Effector memory CD8-positive, alpha-beta T cell (primary cell): ENCODE measurements around the gene PNPLA5.

Source experiments
- ATAC-seq: fragments of 150-1000 bp; cut with Tn5 transposase; replicated peaks from 2 replicates; pipeline ENCODE4 v1.10.0; 2021; ENCODE audit warnings: mild to moderate bottlenecking, moderate library complexity
- DNase-seq, 3 experiments: peaks; one replicate each; pipeline ENCODE4 v3.0.0; 2021
- H3K27ac Mint-ChIP-seq, 2 donors: one replicate each; pipeline ENCODE4 v1.8.0; 2022; ENCODE audit warnings: mild to moderate bottlenecking in 2 of 2, mixed read lengths in 2 of 2, moderate library complexity in 2 of 2
- H3K27me3 Mint-ChIP-seq, 2 donors: one replicate each; pipeline ENCODE4 v1.8.0; 2022; ENCODE audit warnings: mixed read lengths in 2 of 2
- H3K36me3 Mint-ChIP-seq: one replicate; pipeline ENCODE4 v1.8.0; 2022; ENCODE audit warnings: mild to moderate bottlenecking, moderate library complexity, mixed read lengths; ENCODE audit not compliant: insufficient read depth
- H3K4me1 Mint-ChIP-seq, 2 donors: one replicate each; pipeline ENCODE4 v1.8.0; 2022; ENCODE audit warnings: low read depth in 2 of 2, mixed read lengths in 2 of 2
- H3K4me3 Mint-ChIP-seq, 2 donors: one replicate each; pipeline ENCODE4 v1.8.0; 2022; ENCODE audit warnings: mild to moderate bottlenecking in 2 of 2, mixed read lengths in 2 of 2, moderate library complexity in 2 of 2
- H3K9me3 Mint-ChIP-seq, 2 donors: one replicate each; pipeline ENCODE4 v1.8.0; 2022; ENCODE audit warnings: mixed read lengths in 2 of 2

PNPLA5 gene

GRCh38 chr22:43852573-43853327, 39.1 kb downstream of the PNPLA5 start:
- Mint-ChIP-seq H3K27ac (no peak overlapping the region), H3K4me3 (no peak overlapping the region), H3K4me1 (no peaks in the 10 kb centered on the region), H3K9me3 (peaks cover 6 to 8% of the 10 kb centered on the region in 2 donors), H3K27me3 (peaks cover 48 to 97% of the 10 kb centered on the region in 2 donors), H3K36me3 (no peaks in the 10 kb centered on the region)
- no peak for ATAC-seq
- no peak for DNase-seq

- H3K36me3 Mint-ChIP-seq, result no peaks in the 10 kb centered on the region
- DNase-seq (no peak), ATAC-seq (no peak)
- no peak overlapping the region for H3K4me3 Mint-ChIP-seq
- H3K27me3 Mint-ChIP-seq, result peaks cover 42 to 97% of the 10 kb centered on the region in 2 donors
- no peak overlapping the region for H3K27ac Mint-ChIP-seq
- peaks cover 0 to 2% of the 10 kb centered on the region in 2 donors for H3K4me1 Mint-ChIP-seq
- peaks cover 2 to 4% of the 10 kb centered on the region in 2 donors for H3K9me3 Mint-ChIP-seq
These were observed 39.9 kb downstream of the PNPLA5 start for GRCh38 chr22:43851979-43852307.

GRCh38 chr22:43851058-43851978, 40.5 kb downstream of the PNPLA5 start:
- DNase-seq, result no peak
- Mint-ChIP-seq H3K27ac (no peak overlapping the region), H3K27me3 (peaks cover 38 to 97% of the 10 kb centered on the region in 2 donors), H3K36me3 (no peaks in the 10 kb centered on the region), H3K4me3 (no peak overlapping the region), H3K9me3 (no peaks in the 10 kb centered on the region), H3K4me1 (peaks cover 0 to 2% of the 10 kb centered on the region in 2 donors)
- ATAC-seq, result no peak

DNA sequence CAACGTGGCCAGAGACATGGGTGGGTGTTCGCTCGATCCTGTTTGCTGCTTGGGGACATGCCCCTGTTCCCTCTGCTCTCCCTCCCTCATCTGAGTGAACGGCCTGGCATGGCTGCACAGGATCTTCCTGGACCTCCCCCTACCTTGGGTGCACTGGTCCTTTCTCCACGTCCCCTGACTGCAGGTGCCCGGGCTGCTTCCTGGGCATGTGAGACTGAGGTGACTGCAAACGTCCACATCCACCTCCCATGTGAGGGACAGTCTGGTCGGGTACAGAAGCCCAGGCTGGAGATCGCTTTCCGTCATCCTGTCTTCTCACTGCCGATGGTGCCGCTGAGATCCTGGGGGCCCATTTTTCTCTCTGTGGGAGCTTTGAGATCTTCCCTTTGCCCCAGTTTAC, 41.3 kb downstream of the PNPLA5 start:
- H3K9me3 Mint-ChIP-seq, result no peaks in the 10 kb centered on the region
- ATAC-seq (no peak), DNase-seq (no peak)
- peaks cover 0 to 2% of the 10 kb centered on the region in 2 donors for H3K4me1 Mint-ChIP-seq
- H3K27me3 Mint-ChIP-seq, result peaks cover 40 to 97% of the 10 kb centered on the region in 2 donors
- no peak overlapping the region for H3K4me3 Mint-ChIP-seq
- H3K36me3 Mint-ChIP-seq, result peaks cover 4% of the 10 kb centered on the region
- no peak overlapping the region for H3K27ac Mint-ChIP-seq

GRCh38 chr22:43849731-43850130, 42.1 kb downstream of the PNPLA5 start:
- no peak overlapping the region for H3K4me3 Mint-ChIP-seq
- no peaks in the 10 kb centered on the region for H3K9me3 Mint-ChIP-seq
- H3K36me3 Mint-ChIP-seq, result peaks cover 5% of the 10 kb centered on the region
- DNase-seq (no peak), ATAC-seq (no peak)
- H3K4me1 Mint-ChIP-seq, result peaks cover 0 to 4% of the 10 kb centered on the region in 2 donors
- H3K27me3 Mint-ChIP-seq, result peaks cover 43 to 98% of the 10 kb centered on the region in 2 donors
- H3K27ac Mint-ChIP-seq, result no peak overlapping the region

GRCh38 chr22:43848366-43849171, 43.2 kb downstream of the PNPLA5 start:
- Mint-ChIP-seq H3K27me3 (peaks cover 43 to 91% of the 10 kb centered on the region in 2 donors), H3K9me3 (no peaks in the 10 kb centered on the region), H3K27ac (no peak overlapping the region), H3K4me1 (peaks cover 0 to 4% of the 10 kb centered on the region in 2 donors), H3K4me3 (no peak overlapping the region), H3K36me3 (peaks cover 5% of the 10 kb centered on the region)
- DNase-seq (no peak), ATAC-seq (no peak)

GRCh38 chr22:43847376-43848289, 44.2 kb downstream of the PNPLA5 start:
- ATAC-seq (no peak), DNase-seq (no peak)
- Mint-ChIP-seq H3K9me3 (no peaks in the 10 kb centered on the region), H3K4me1 (peaks cover 0 to 4% of the 10 kb centered on the region in 2 donors), H3K27ac (no peak overlapping the region), H3K27me3 (peaks cover 36 to 82% of the 10 kb centered on the region in 2 donors), H3K36me3 (peaks cover 5% of the 10 kb centered on the region), H3K4me3 (no peak overlapping the region)

DNA sequence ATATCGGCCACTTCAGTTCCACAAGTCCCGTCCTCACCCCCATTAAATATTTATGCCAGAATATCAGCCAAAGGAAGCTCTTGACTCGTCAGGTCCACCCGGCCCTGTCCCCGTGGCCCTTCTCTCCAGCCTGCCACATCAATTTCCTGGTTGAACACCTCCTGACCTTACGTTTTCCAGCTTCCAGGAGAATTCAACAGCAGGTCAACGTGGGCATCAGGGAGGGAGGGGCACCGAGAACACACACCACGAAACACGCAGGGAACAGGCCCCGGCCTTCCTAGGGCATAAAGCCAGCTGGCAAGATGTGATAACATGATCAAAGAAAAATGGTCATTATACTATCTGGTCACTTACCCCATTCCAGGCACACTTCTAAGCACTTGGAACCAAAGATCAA, 44.8 kb downstream of the PNPLA5 start:
- Mint-ChIP-seq H3K9me3 (no peaks in the 10 kb centered on the region), H3K36me3 (peaks cover 5% of the 10 kb centered on the region), H3K27me3 (peaks cover 33 to 75% of the 10 kb centered on the region in 2 donors), H3K4me3 (no peak overlapping the region), H3K4me1 (peaks cover 0 to 4% of the 10 kb centered on the region in 2 donors), H3K27ac (no peak overlapping the region)
- no peak for DNase-seq
- no peak for ATAC-seq

DNA sequence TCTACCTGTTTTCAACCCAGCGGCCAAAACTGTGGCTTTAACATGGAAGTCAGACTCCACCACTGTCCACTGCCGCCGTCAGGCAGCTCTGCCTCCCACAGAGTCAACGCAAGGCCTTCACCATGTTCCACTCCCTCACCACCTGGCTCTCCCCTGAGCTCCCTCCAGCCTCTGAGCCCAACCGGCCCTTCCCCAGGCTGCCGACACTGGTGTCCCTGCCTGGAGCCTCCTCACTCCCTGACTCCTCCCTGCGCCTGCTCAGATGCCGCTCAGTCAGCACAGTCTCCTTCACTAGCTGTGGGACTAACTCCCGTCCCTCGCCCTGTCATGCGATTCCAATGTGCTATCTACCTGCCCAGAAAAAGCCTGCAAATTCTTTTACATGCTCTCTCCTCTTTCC, 45.8 kb downstream of the PNPLA5 start:
- Mint-ChIP-seq H3K27me3 (peaks cover 26 to 65% of the 10 kb centered on the region in 2 donors), H3K9me3 (no peaks in the 10 kb centered on the region), H3K4me3 (no peak overlapping the region), H3K36me3 (peaks cover 5% of the 10 kb centered on the region), H3K4me1 (peaks cover 0 to 4% of the 10 kb centered on the region in 2 donors), H3K27ac (no peak overlapping the region)
- DNase-seq, result no peak
- no peak for ATAC-seq

DNA sequence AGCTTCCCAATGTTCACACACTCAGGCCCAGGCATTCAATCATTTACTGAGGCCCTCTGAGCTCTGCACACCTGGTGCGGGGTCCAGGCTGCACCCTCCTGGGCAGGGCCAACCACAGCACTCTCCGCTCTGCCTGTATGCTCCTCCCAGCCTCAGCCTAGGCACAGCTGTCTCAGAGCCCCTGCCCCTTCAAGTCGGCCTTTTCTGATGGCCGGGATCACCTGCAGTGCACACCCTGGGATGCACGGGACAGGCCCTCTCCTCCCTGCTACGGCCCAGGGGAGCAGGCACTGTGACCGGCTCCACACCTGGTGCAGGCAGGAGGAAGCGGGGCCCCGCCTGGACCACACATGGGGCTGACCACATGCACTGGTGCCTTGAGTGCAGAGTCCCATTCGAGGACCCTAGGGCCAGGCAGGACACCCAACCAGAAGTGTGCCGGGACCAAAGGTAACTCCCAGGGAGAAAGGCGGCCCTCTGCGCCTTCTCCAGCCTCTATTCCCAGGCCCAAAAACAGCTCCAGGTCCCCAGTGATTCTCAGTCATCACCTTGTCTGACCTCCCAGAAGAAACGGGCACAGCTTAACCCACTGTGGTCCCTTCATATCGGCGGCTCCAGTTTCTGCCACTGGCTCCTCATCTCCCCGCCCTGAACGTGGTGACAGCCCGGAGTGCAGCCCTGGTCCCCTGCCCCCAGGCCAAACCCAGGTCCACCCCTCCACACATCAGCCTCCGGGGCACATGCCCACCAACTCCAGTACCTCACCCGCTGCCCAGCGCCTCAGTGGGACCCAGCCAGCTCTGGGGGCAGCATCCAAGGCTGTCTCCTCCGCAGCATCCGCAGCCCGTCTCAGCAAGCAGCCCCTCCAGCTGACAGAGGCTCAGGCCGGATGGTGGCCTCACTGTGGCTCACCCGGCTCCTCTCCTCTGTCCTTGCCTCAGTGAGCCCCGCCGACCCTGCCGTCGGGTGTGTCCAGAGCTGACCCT, 47.0 kb downstream of the PNPLA5 start:
- H3K27ac Mint-ChIP-seq, result no peak overlapping the region
- DNase-seq (no peak), ATAC-seq (no peak)

DNA sequence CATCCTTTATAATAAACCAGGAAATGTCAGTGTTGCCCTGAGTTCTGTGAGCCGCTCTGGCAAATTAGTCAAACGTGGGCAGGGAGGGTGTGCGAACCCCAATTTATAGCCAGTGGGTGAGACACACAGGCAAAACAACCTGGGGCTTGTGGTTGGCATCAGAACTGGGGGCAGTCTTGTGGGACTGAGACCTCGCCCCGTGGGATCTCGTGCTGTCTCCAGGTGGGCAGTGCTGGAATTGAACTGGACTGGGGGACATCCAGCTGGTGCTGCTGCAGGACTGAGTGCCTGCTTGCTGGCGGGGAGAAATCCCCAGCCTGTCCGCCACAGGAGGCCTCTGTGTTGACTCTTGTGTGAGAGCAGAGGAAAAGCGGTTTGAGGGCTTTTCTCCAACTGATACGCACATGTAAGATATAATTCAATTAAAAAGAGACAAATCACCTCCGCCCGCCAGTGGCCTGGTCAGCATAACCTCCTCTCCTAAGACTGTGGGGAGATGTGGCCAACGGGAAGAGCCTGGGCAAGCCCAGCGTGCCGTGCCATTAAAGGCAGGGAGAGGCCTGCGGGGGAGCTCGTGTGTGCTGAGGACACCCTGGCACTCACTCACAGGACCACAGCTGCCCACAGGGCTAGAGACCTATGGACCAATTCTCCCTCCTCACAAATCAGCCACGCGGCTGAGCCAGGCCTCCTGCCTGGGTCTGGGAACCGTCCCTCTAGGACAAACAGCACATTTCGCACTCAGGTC, 47.9 kb downstream of the PNPLA5 start:
- H3K9me3 Mint-ChIP-seq, result no peaks in the 10 kb centered on the region
- H3K4me3 Mint-ChIP-seq, result no peak overlapping the region
- H3K27me3 Mint-ChIP-seq, result peaks cover 19 to 58% of the 10 kb centered on the region in 2 donors
- peaks cover 5% of the 10 kb centered on the region for H3K36me3 Mint-ChIP-seq
- peaks cover 0 to 7% of the 10 kb centered on the region in 2 donors for H3K4me1 Mint-ChIP-seq
- ATAC-seq (no peak), DNase-seq (no peak)
- H3K27ac Mint-ChIP-seq, result no peak overlapping the region

More for the DNA sequence above, 47.0 kb downstream of the PNPLA5 start:
- Mint-ChIP-seq H3K4me1 (peaks cover 0 to 4% of the 10 kb centered on the region in 2 donors), H3K9me3 (no peaks in the 10 kb centered on the region), H3K36me3 (peaks cover 5% of the 10 kb centered on the region), H3K27me3 (peaks cover 17 to 58% of the 10 kb centered on the region in 2 donors), H3K4me3 (no peak overlapping the region)
